ENCODE measurements around the gene CRACR2A. TPM values are rescaled to one million over a fixed set of nuclear protein-coding genes. Genes with fewer than 3 reads are reported as not detected.

Gene CRACR2A
- total RNA-seq, 2 experiments from 2014 or later: 32.4 to 34.3 TPM

DNA sequence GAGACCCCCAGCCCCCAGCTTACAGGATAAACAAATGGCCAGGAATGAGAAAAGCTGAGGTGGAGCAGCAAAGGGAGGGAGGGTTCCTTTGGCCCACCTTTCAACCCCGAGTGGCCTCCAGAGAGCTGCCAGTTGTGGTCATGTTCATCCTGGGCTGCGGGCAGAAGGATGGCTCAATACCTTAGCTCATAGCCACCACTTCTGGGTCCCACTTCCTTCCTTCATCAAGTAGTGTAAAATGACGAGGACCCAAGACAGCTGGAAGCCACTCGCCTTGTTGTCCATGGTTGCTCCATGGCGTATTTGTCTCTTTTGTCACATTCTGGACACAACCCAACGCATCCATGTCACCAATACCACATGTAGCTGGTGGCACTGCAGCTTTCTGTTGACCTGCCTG lies 24.2 kb downstream of the CRACR2A start:
- POLR2A ChIA-PET: interaction anchor here (0.9 to 2.7 kb wide), 5 partner anchors 15 to 1100 kb away, joined by 3 to 19 read pairs (median 5); partner anchors contain the start of gene CRACR2A

DNA sequence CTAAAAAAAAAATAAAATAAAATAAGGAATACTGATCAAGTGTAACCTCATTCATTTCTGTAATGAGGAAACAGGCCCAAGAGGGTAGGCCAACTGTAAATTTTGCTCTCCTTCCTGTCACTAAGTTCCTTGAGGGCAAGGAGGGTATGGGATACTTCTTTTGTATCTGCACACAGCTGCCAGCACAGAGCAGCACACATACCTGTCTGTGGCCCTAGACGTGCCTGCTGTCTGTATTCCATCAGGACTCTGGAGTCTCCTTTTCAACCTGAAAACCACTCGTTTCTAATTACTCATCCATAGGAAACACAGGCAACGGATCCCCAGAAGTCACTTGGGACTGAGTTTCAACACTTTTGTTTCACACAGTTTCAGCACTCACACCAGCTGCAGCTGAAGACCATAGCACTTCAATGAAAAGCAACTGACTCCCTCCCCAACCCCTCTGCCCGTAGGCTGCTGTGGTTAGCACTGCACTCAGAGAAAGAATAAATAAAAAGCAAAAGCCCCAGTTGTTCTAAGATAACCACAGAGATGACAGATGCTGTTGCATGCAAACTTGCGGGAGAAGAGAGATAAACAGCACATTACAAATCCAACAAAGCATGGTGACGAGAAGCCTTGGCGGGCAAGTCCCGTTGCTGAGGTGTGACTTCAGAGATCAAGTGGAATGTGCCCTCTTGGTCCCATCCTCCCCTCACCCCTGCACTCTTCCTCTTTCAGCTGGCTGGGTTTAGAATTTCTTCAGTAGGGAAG lies 24.9 kb downstream of the CRACR2A start:
- Mint-ChIP-seq H3K4me1 (peaks cover 39% of the 10 kb centered on the region), H3K36me3 (ENCODE audit: low read depth) (peaks cover 79% of the 10 kb centered on the region), H3K27me3 (no peaks in the 10 kb centered on the region), H3K27ac (peak overlapping the region; percentile 84), H3K4me3 (peak overlapping the region; percentile 37), H3K9me3 (peaks cover 12% of the 10 kb centered on the region)
- DNase-seq: peak; percentile 65
- CTCF ChIA-PET: interaction anchor here (1.0 to 1.3 kb wide), 2 partner anchors 16 to 76 kb away, joined by 3 to 5 read pairs; no protein-coding TSS in a partner anchor
- POLR2A ChIA-PET: interaction anchor here (0.9 to 2.7 kb wide), 5 partner anchors 16 to 1100 kb away, joined by 3 to 19 read pairs (median 5); partner anchors contain the start of gene CRACR2A

More for the DNA sequence above, 24.2 kb downstream of the CRACR2A start:
- no peaks in the 10 kb centered on the region for H3K27me3 Mint-ChIP-seq
- peak overlapping the region; percentile 84 for H3K27ac Mint-ChIP-seq
- H3K4me1 Mint-ChIP-seq: peaks cover 39% of the 10 kb centered on the region
- peaks cover 9% of the 10 kb centered on the region for H3K9me3 Mint-ChIP-seq
- CTCF ChIA-PET: interaction anchor here (1.0 to 1.3 kb wide), 2 partner anchors 15 to 75 kb away, joined by 3 to 5 read pairs; no protein-coding TSS in a partner anchor
- peak overlapping the region; percentile 37 for H3K4me3 Mint-ChIP-seq
- DNase-seq: peak; percentile 68
- H3K36me3 Mint-ChIP-seq (ENCODE audit: low read depth): peaks cover 78% of the 10 kb centered on the region

DNA sequence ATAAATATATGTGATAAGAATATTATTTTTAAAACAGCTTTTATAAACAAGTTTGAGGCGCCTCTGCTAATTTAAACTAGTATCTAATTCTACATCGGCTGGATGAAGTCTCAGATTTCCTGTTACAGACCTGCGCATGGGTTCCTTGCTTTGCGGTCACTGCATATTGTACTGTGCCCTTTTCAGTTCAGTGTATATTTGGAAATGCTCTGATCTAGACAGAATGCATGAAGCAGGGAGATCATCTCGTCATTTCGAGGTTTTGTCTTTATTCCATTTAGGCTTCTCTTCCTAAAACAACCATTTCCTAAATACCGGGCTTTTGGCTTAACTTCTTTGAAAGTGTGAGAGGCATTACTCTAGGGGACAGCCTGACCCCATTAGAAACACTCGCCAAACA lies 25.6 kb downstream of the CRACR2A start:
- Mint-ChIP-seq H3K4me1 (peaks cover 39% of the 10 kb centered on the region), H3K27me3 (no peaks in the 10 kb centered on the region), H3K4me3 (peak overlapping the region; percentile 11), H3K27ac (peak overlapping the region; percentile 73), H3K9me3 (peaks cover 19% of the 10 kb centered on the region), H3K36me3 (ENCODE audit: low read depth) (peaks cover 82% of the 10 kb centered on the region)
- ChIA-PET POLR2A (interaction anchor here (1.0 kb wide), 1 partner anchor 17 kb away, joined by 3 read pairs; no protein-coding TSS in a partner anchor), CTCF (no interaction called here)
- DNase-seq: no peak

DNA sequence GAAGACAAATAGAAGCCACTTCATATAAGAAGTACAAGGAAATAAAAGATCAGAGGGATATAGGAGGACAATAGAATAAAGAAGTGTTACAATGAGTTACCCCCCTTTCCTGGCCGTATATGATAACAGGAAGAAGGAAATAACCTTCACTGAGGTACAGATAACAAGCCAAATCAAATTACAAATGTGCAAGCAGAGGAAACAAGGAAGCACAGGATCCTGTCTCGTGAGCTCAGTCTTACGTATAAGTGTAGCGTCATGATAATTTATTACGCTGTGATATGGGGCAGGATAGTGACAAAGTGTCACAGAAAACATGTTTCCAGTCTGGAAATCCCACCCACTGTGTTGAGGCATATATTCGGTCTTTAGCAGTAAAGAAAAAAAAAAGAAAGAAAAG lies 26.5 kb downstream of the CRACR2A start:
- no peak overlapping the region for H3K4me3 Mint-ChIP-seq
- ChIA-PET POLR2A (interaction anchor here (1.0 kb wide), 1 partner anchor 17 kb away, joined by 3 read pairs; no protein-coding TSS in a partner anchor), CTCF (no interaction called here)
- no peaks in the 10 kb centered on the region for H3K27me3 Mint-ChIP-seq
- peaks cover 28% of the 10 kb centered on the region for H3K9me3 Mint-ChIP-seq
- H3K27ac Mint-ChIP-seq: no peak overlapping the region
- H3K4me1 Mint-ChIP-seq: peaks cover 39% of the 10 kb centered on the region
- H3K36me3 Mint-ChIP-seq (ENCODE audit: low read depth): peaks cover 83% of the 10 kb centered on the region
- DNase-seq: no peak

DNA sequence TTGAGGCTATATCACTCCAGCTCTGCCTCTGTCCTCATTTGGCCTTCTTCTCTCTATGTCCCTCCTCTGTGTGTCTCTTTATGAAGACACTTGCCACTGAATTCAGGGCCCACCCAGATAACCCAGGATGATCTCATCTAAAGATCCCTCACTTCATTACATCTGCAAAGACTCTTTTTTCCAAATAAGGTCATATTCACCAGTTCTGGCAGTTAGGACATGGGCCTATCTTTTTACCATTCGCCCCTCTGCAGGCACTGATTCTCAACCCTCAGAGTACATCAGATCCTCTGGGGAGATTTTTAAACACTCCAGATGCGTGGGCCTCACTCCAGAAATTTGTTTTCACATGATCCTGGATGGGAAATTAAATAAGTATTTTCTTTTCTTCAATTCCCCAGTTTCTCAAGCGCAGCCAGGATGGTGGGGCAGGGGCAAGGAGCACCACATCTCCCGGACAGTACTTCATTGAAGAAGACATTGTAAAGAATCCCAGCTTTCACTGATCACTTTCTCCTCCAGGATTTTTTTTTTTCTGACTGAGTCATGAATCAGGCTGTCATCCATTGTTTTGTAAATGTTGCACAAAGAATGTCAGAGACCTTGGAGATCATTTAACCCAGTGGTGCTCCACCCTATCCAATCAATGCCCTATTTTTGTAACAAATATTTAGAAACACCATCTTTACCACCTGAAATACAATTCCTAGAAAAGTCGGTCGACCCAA lies 27.4 kb downstream of the CRACR2A start:
- POLR2A ChIA-PET: no interaction called here
- H3K9me3 Mint-ChIP-seq: peaks cover 33% of the 10 kb centered on the region
- H3K27ac Mint-ChIP-seq: no peak overlapping the region
- peaks cover 86% of the 10 kb centered on the region for H3K36me3 Mint-ChIP-seq (ENCODE audit: low read depth)
- no peak for DNase-seq
- CTCF ChIA-PET: no interaction called here
- H3K27me3 Mint-ChIP-seq: no peaks in the 10 kb centered on the region
- peaks cover 38% of the 10 kb centered on the region for H3K4me1 Mint-ChIP-seq
- no peak overlapping the region for H3K4me3 Mint-ChIP-seq

DNA sequence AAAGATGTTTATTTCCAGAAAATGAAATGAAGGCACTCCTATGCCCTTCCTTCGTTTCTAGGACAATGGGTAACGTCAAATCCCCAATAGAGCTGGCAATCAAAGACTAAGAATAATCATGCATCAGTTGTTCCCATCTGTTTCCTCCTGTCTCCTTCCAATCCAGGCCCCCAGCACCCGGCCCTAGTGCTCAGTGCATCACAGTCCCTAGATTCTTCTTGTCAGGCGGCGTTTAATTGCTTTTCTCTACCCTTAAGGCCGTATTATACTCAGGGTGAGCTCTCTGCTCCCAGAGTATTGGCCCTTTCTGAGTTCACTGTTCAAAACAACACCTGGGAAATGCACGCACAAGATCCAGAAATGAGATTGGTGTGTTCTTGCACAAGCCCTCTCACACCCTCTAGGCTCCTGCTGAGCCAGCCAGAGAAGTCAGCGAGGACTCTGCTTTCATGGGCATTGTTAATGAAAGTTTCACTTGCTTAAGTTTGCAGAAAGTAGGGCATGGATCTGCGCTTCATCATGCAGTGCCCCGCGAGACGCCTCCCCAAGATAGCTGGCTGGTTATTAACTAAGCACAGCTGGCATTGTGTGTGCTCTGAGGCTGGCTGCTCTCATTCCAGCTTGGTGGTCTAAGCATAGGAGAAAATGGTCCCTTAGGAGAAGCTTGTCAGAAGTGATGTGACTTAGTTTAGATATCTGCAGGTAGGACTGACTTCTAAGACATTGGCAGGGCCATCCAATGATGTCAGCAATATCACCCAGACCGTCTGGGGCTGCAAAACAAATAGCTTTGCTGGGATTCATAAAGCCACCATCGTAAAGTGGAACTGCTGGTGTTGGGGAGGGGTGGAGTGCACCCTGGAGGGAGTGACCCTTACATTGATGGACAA lies 28.7 kb downstream of the CRACR2A start:
- no peak for DNase-seq
- peaks cover 24% of the 10 kb centered on the region for H3K4me1 Mint-ChIP-seq
- H3K9me3 Mint-ChIP-seq: peaks cover 35% of the 10 kb centered on the region
- H3K27ac Mint-ChIP-seq: no peak overlapping the region
- no peak overlapping the region for H3K4me3 Mint-ChIP-seq
- ChIA-PET POLR2A (no interaction called here), CTCF (no interaction called here)
- peaks cover 78% of the 10 kb centered on the region for H3K36me3 Mint-ChIP-seq (ENCODE audit: low read depth)
- no peaks in the 10 kb centered on the region for H3K27me3 Mint-ChIP-seq

DNA sequence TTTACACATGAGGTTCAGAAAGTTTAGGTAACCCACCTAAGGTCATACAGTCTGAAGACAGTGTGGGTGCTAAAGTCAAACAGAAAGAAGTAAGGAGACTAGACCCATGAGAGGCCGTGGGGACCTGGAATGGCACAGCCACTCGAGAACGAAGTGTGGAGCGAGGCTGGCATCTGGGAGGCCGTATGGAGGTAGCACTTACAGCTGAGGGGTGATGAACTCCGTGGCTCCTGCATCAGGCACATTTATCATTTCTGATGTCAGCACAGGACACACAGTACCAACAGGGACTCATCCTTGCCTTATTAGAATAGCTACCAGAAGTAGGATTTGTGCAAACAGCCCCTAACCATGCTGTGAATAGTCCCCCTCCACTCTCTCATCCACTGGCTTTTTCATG lies 30.5 kb downstream of the CRACR2A start:
- no peak for DNase-seq
- CTCF ChIA-PET: no interaction called here
- POLR2A ChIA-PET: no interaction called here
- Mint-ChIP-seq H3K27me3 (no peaks in the 10 kb centered on the region), H3K27ac (no peak overlapping the region), H3K4me1 (peaks cover 10% of the 10 kb centered on the region), H3K9me3 (peaks cover 35% of the 10 kb centered on the region), H3K4me3 (no peak overlapping the region), H3K36me3 (ENCODE audit: low read depth) (peaks cover 81% of the 10 kb centered on the region)

DNA sequence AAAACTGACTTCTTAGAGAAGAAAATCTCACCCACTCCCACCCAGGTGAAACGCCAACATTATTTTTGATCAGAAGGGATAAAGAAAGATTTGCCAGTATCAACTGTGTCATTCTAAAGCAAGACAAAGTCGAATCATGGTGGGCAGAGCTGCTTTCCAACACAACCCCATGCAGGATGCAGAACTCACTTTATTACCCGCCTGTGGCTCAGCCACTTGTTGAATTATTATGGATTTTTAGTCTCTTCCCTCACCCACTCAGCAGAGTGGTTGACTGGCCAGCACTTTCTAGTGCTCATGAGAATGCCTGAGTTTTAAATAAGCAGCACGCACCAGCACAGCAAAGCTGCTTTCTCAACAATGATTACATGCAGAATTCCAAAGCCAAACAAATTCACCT lies 32.1 kb downstream of the CRACR2A start:
- no peaks in the 10 kb centered on the region for H3K27me3 Mint-ChIP-seq
- DNase-seq: no peak
- H3K4me1 Mint-ChIP-seq: peaks cover 2% of the 10 kb centered on the region
- ChIA-PET POLR2A (no interaction called here), CTCF (no interaction called here)
- H3K4me3 Mint-ChIP-seq: no peak overlapping the region
- H3K27ac Mint-ChIP-seq: no peak overlapping the region
- H3K36me3 Mint-ChIP-seq (ENCODE audit: low read depth): peaks cover 75% of the 10 kb centered on the region
- H3K9me3 Mint-ChIP-seq: peaks cover 35% of the 10 kb centered on the region

DNA sequence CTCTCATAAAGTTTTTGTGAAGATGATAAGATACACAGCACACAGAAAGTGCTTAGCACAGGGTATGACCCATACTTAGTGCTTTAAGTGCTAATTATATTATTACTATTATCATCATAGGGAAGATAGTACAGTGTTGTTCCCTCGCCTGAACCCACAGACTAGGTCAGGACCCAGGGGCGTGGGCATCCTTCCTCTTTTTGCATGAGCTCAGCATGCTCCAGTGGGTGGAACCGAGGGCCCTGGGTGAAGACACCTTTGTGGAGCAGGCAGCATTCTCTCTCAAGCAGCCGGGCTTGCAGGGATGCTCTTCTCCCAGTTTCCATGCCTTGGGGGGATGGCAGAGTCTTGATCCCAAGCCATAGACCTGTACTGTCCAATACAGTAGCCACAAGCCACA lies 34.8 kb downstream of the CRACR2A start:
- H3K36me3 Mint-ChIP-seq (ENCODE audit: low read depth): peaks cover 50% of the 10 kb centered on the region
- CTCF ChIA-PET: no interaction called here
- no peak overlapping the region for H3K4me3 Mint-ChIP-seq
- no peaks in the 10 kb centered on the region for H3K27me3 Mint-ChIP-seq
- peaks cover 23% of the 10 kb centered on the region for H3K9me3 Mint-ChIP-seq
- POLR2A ChIA-PET: no interaction called here
- no peak for DNase-seq
- no peak overlapping the region for H3K27ac Mint-ChIP-seq
- H3K4me1 Mint-ChIP-seq: peaks cover 2% of the 10 kb centered on the region

DNA sequence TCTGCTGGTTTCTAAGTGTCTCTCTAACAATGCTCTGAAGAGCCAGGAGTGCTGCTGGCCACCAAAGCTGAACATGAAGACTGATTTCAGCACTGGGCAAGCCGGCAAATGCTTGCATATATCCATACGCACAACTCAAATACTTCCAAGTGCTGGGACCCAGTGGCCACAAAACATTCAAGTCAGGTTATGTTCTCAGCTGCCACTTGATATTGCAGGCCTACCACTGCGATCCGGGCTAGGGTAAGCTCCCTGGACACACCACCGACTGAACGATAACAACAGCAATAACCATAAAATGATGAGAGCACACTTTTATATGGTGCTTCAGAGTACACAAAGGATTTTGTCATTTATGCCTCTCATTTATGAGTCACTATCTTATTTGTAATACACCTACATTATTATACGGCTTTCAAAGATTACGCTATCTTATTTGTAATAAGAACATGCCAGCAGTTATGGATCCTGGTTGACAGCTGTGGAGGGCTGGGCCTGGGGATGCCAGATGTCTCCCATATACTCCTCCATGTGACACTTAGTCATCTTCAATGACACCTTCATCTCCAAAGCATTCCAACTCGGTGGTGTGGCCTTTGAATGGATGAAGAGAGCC lies 35.5 kb downstream of the CRACR2A start:
- Mint-ChIP-seq H3K9me3 (peaks cover 16% of the 10 kb centered on the region), H3K27ac (no peak overlapping the region), H3K4me3 (no peak overlapping the region), H3K36me3 (ENCODE audit: low read depth) (peaks cover 43% of the 10 kb centered on the region), H3K27me3 (no peaks in the 10 kb centered on the region), H3K4me1 (peaks cover 2% of the 10 kb centered on the region)
- ChIA-PET POLR2A (no interaction called here), CTCF (no interaction called here)
- DNase-seq: no peak

DNA sequence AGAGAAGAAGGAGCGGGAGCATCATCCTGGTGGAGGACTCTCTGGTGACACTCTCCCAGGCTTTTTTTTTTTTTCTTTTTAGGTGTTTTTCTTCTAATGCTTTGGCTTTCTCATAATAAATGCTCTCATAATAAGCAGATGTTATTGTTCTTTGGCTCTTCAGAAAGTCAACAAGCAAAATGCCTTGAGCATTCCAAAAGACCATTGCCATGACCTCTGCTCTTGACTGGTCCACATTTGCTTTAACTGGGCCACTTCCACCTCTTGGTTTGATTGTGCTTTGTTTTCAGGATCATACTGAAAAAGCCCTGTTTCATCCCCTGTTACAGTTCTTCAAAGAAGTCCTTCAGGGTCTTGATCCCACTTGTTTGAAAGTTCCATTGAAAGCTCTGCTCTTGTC lies 36.9 kb downstream of the CRACR2A start:
- Mint-ChIP-seq H3K4me3 (no peak overlapping the region), H3K4me1 (peaks cover 2% of the 10 kb centered on the region), H3K9me3 (peaks cover 6% of the 10 kb centered on the region), H3K27me3 (no peaks in the 10 kb centered on the region), H3K36me3 (ENCODE audit: low read depth) (peaks cover 42% of the 10 kb centered on the region), H3K27ac (no peak overlapping the region)
- ChIA-PET CTCF (no interaction called here), POLR2A (no interaction called here)
- no peak for DNase-seq

DNA sequence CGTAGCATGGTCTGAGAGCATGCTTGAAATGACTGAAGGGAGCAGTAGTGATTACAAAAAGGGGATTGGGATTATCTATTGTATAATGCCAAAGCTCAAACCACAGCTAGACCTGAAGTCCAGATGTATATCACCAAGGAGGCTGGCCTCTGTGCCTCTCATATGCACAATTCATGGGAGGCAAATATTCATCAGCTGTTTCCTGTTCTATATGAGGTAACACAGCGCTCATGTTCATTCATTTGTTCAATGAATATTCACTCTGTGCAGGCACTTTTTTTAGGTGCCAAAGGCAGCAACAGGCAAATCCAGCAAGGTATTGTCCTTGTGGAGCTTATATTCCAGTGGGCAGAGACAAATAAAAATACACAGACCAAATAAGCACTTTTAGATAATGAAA lies 39.0 kb downstream of the CRACR2A start:
- DNase-seq: no peak
- POLR2A ChIA-PET: interaction anchor here (1.0 kb wide), 1 partner anchor 40 kb away, joined by 3 read pairs; no protein-coding TSS in a partner anchor
- Mint-ChIP-seq H3K27ac (no peak overlapping the region), H3K4me3 (no peak overlapping the region), H3K36me3 (ENCODE audit: low read depth) (peaks cover 38% of the 10 kb centered on the region), H3K9me3 (no peaks in the 10 kb centered on the region), H3K27me3 (no peaks in the 10 kb centered on the region), H3K4me1 (peaks cover 6% of the 10 kb centered on the region)
- CTCF ChIA-PET: no interaction called here

All from activated CD4-positive, alpha-beta memory T cell treated with anti-CD3 and anti-CD28 coated beads, Interleukin-2, amount 10 ng/mL, durations not matched to agents 7 days and 5 days (primary cell).